PC-9 (cell line): ENCODE results near the gene RIPPLY3. TPM values are rescaled to one million over a fixed set of nuclear protein-coding genes. Genes with fewer than 3 reads are reported as not detected.

Experiments
- BruUV-seq: library from RNA; stranded (reverse); fragments of 400-500 nt; replicated peaks from 2 replicates; lab custom pipeline; 2021; lab: Mats Ljungman, UMichigan
- CTCF ChIA-PET: fragments of 300-600 bp; sonication (Branson Sonifier 250); formaldehyde crosslinking; loops from one replicate; lab custom pipeline; 2022; ENCODE audit warnings: antibody characterized with exemption; lab: Charles Lee
- POLR2A ChIA-PET: fragments of 300-600 bp; sonication (Branson Sonifier 250); formaldehyde crosslinking; loops from one replicate; lab custom pipeline; 2022; ENCODE audit warnings: antibody characterized with exemption; ENCODE audit not compliant: unreplicated experiment; lab: Charles Lee
- DNase-seq, 2 experiments: peaks; one replicate each; pipeline versions ENCODE4 v3.0.0 to v3.0.0-alpha.2; 2015 to 2022; ENCODE audit warnings: mixed read lengths in 1 of 2
- H2AFZ ChIP-seq: fragments of 200-600 bp; sonication (generic); 2 replicates; pipeline ENCODE4 v1.8.1; 2017; ENCODE audit warnings: antibody characterized with exemption
- H3F3A ChIP-seq: fragments of 200-600 bp; sonication (generic); 2 replicates; pipeline ENCODE4 v1.8.1; 2017; ENCODE audit warnings: antibody characterized with exemption, mild to moderate bottlenecking, low read depth; ENCODE audit not compliant: insufficient read depth
- H3K27ac ChIP-seq: fragments of 200-600 bp; sonication (generic); 2 replicates; pipeline ENCODE4 v1.6.1; 2016; ENCODE audit warnings: mixed run types
- H3K27me3 ChIP-seq: fragments of 200-600 bp; sonication (generic); 2 replicates; pipeline ENCODE4 v1.6.1; 2016; ENCODE audit warnings: low read depth, mixed run types; ENCODE audit not compliant: insufficient read depth
- H3K36me3 ChIP-seq: fragments of 200-600 bp; sonication (generic); 2 replicates; pipeline ENCODE4 v1.6.1; 2016; ENCODE audit warnings: low read depth, mixed run types
- H3K4me1 ChIP-seq: fragments of 200-600 bp; sonication (generic); replicated peaks from 2 replicates; pipeline ENCODE4 v1.6.1; 2016; ENCODE audit warnings: mixed run types; ENCODE audit not compliant: insufficient read depth
- H3K4me2 ChIP-seq: fragments of 200-600 bp; sonication (generic); 2 replicates; pipeline ENCODE4 v1.6.1; 2017; ENCODE audit warnings: mixed run types
- H3K4me3 ChIP-seq: fragments of 200-600 bp; sonication (generic); 2 replicates; pipeline ENCODE4 v1.6.1; 2016; ENCODE audit warnings: mixed run types
- H3K79me2 ChIP-seq: fragments of 200-600 bp; sonication (generic); 2 replicates; pipeline ENCODE4 v1.6.1; 2017; ENCODE audit warnings: low read depth, mixed run types
- H3K9me2 ChIP-seq: fragments of 200-600 bp; sonication (generic); 2 replicates; pipeline ENCODE4 v1.8.1; 2017; ENCODE audit warnings: mild to moderate bottlenecking; ENCODE audit not compliant: insufficient read depth
- H3K9me3 ChIP-seq: fragments of 200-600 bp; sonication (generic); 2 replicates; pipeline ENCODE4 v1.8.1; 2016; ENCODE audit warnings: low read depth; ENCODE audit not compliant: insufficient read depth
- H4K20me1 ChIP-seq: fragments of 200-600 bp; sonication (generic); 2 replicates; pipeline ENCODE4 v1.8.1; 2017; ENCODE audit not compliant: insufficient read depth
- EZH2 ChIP-seq: fragments of 200-600 bp; sonication (generic); IDR thresholded peaks from 2 replicates; pipeline ENCODE4 v1.8.0; 2017; ENCODE audit warnings: antibody characterized with exemption, low read depth
- intact Hi-C: fragments of 100-400 bp; cut with micrococcal nuclease; formaldehyde crosslinking; loops from one replicate; pipeline ENCODE4 v1.10.0; 2022; ENCODE audit not compliant: unreplicated experiment
- total RNA-seq: library from RNA; stranded (reverse); gene quantifications from 2 replicates; pipeline ENCODE4 v1.2.3, GENCODE V29; 2021
- TF ChIP-seq, protein P1 (sequence below): fragments of 200-600 bp; sonication (generic); conservative IDR thresholded peaks from 2 replicates; pipeline ENCODE4 v1.6.1; 2017; ENCODE audit warnings: mixed run types, antibody characterized with exemption, mild to moderate bottlenecking, moderate library complexity

Gene RIPPLY3
- total RNA-seq, 1 experiment from 2014 or later = 0.17 TPM

DNA sequence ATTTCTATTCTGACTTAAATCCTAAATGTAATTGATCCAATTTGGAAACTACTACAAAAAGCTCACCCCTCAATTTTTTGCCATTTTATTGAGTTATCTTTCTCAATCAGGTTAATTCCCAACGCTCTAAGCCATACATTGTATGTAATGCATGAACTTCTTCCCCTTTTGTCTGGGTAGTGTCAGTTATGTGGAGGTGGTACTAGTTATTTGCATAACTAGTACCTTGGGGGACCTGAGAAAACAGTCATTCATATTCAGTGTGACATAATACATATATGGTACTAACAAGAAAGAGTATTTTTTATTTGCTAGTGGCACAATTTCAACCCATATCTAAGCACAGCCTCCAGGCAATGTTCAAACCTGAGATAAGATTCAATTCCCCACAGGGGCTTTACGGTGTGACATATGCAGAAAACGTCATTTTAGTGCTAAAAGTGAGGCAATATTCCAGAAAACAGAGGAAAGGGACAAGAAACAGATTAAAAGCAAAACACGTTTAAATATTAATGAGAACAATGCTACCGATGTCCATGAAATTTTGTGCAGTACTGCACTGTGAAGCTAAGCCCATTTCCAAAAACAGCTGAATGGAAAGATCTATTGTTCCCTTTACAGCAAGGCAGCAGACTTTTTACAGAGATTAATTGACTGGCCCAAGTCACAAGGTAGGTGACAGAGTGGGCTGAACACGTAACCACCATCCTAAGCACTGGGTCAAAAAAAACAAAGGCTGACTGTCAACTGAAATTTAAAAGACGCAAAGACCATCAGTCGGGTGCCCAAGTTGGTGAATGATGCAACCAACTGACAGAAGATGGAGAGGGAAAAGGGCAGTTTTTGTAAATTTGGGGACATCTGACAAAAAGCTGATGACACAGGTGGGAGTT, 41.4 kb upstream of the RIPPLY3 start:
- POLR2A ChIA-PET = interaction anchor here (0.5 kb wide), 1 partner anchor 645 kb away, joined by 15 read pairs; the partner anchor contains the start of gene MORC3
- H2AFZ ChIP-seq = peak overlapping the region; percentile 82; the same call in 1 of the 2 replicates
- DNase-seq = no peak
- CTCF ChIA-PET = interaction anchor here (0.6 to 1.2 kb wide), 3 partner anchors 12 to 52 kb away, joined by 3 to 5 read pairs (median 5); no protein-coding TSS in a partner anchor
- no peaks in the 10 kb centered on the region for H3K9me3 ChIP-seq
- H3K9me2 ChIP-seq = no peaks in the 10 kb centered on the region
- H3K4me1 ChIP-seq = peaks cover 14% of the 10 kb centered on the region; the same call in 1 of the 2 replicates
- intact Hi-C loops = no loop called here
- H4K20me1 ChIP-seq = no peaks in the 10 kb centered on the region
- no peaks in the 10 kb centered on the region for H3K36me3 ChIP-seq
- peak overlapping the region; percentile 76 for H3K27ac ChIP-seq
- peaks cover 14% of the 10 kb centered on the region; the same call in 1 of the 2 replicates for H3K79me2 ChIP-seq
- H3F3A ChIP-seq = peaks cover 13% of the 10 kb centered on the region; the same call in 1 of the 2 replicates
- TSS peak; percentile 53 for BruUV-seq
- H3K4me3 ChIP-seq = peak overlapping the region; percentile 75
- H3K4me2 ChIP-seq = peak overlapping the region; percentile 67
- no peak for TF ChIP-seq EZH2
- TF ChIP-seq, protein P1, sequence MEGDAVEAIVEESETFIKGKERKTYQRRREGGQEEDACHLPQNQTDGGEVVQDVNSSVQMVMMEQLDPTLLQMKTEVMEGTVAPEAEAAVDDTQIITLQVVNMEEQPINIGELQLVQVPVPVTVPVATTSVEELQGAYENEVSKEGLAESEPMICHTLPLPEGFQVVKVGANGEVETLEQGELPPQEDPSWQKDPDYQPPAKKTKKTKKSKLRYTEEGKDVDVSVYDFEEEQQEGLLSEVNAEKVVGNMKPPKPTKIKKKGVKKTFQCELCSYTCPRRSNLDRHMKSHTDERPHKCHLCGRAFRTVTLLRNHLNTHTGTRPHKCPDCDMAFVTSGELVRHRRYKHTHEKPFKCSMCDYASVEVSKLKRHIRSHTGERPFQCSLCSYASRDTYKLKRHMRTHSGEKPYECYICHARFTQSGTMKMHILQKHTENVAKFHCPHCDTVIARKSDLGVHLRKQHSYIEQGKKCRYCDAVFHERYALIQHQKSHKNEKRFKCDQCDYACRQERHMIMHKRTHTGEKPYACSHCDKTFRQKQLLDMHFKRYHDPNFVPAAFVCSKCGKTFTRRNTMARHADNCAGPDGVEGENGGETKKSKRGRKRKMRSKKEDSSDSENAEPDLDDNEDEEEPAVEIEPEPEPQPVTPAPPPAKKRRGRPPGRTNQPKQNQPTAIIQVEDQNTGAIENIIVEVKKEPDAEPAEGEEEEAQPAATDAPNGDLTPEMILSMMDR = no peak
- no peaks in the 10 kb centered on the region for H3K27me3 ChIP-seq

DNA sequence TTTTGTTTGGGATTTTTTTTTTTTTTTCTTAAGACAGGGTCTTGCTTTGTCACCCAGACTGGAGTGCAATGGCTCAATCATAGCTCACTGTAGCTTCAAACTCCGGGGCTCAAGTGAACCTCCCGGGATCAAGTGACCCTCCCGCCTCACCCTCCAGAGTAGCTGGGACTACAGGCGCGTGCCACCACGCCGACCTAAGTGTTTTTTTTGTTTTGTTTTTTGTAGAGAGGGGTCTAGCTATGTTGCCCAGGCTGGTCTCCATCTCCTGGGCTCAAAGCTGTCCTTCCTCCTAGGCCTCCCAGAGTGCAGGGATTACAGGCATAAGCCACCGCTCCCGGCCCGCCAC, 40.8 kb upstream of the RIPPLY3 start:
- Histone ChIP-seq H3K27me3 (no peaks in the 10 kb centered on the region), H3F3A (peaks cover 13% of the 10 kb centered on the region; the same call in 1 of the 2 replicates), H3K79me2 (peaks cover 14% of the 10 kb centered on the region; the same call in 1 of the 2 replicates), H3K27ac (peak overlapping the region; percentile 76), H3K4me2 (peak overlapping the region; percentile 67), H3K9me3 (no peaks in the 10 kb centered on the region), H3K36me3 (no peaks in the 10 kb centered on the region), H4K20me1 (no peaks in the 10 kb centered on the region), H3K4me1 (peaks cover 14% of the 10 kb centered on the region; the same call in 1 of the 2 replicates), H2AFZ (peak overlapping the region; percentile 82), H3K9me2 (no peaks in the 10 kb centered on the region), H3K4me3 (peak overlapping the region; percentile 75)
- CTCF ChIA-PET = interaction anchor here (0.6 to 1.1 kb wide), 2 partner anchors 11 to 53 kb away, joined by 5 read pairs; no protein-coding TSS in a partner anchor
- POLR2A ChIA-PET = interaction anchor here (0.5 kb wide), 1 partner anchor 646 kb away, joined by 15 read pairs; the partner anchor contains the start of gene MORC3
- TF ChIP-seq EZH2 = no peak
- TF ChIP-seq, protein P1 = no peak
- intact Hi-C loops = loop anchor here (2.0 kb wide), 1 partner anchor 23 kb away; no protein-coding TSS in a partner anchor
- no peak for DNase-seq
- BruUV-seq = no TSS peak
